ENCODE measurements around the gene DNAJB1. TPM values are rescaled to one million over a fixed set of nuclear protein-coding genes. Genes with fewer than 3 reads are reported as not detected.
"Not testable (repeated sequence)": the region's sequence is repeated elsewhere in the genome, so short reads cannot be mapped to it uniquely, and the experiment has no call there.

DNAJB1 gene
- polyA plus RNA-seq, 3 donors = 93.2 to 109 (median 95.9) TPM

DNA sequence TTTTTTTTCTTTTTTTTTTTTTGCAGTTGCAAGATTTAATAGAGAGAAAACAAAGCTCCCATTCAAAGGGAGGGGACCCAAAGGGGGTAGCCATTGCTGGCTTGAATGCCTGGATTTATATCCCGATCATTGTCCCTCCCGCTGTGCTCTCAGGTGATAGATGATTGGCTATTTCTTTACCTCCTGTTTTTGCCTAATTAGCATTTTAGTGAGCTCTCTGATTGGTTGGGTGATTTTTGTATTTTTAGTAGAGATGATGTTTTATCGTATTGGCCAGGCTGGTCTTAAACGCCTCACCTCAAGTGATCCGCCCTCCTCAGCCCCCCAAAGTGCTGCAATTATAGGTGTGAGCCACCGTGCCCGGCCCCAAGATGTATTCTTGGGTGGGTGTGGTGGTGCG is 13.6 kb downstream of the DNAJB1 start:
- not testable (repeated sequence) for DNase-seq

- DNase-seq = no peak
These were observed 14.9 kb downstream of the DNAJB1 start for GRCh38 chr19:14503285-14503684.

DNA sequence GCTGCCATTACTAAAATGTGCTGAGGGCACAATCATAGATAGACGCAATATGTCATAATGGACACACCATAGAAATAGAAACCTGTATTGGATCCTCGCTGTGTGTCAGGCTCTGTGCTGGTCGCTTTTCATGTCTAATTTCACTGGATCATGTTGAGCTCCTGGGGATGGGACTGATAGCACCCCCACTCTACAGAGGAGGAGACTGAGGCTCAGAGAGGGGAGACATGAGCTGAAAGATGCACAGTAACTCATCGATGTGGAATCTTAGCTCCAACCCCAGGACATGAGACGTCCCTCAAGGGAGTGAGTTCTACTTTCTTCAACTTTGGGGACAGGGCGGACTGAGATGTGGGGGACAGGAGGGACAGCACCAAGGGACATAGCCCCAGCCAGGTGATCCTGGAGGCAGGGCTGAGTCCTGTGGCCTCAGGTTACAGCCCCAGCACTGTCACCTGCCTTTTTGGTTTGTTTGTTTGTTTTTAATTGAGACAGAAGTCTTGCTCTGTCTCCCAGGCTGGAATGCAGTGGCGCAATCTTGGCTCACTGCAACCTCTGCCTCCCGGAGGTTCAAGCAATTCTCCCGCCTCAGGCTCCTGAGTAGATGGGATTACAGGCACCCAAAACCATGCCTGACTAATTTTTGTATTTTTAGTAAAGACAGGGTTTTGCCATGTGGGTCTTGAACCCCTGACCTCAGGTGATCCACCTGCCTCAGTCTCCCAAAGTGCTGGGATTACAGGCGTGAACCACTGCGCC is 15.7 kb downstream of the DNAJB1 start:
- no peak for DNase-seq

DNA sequence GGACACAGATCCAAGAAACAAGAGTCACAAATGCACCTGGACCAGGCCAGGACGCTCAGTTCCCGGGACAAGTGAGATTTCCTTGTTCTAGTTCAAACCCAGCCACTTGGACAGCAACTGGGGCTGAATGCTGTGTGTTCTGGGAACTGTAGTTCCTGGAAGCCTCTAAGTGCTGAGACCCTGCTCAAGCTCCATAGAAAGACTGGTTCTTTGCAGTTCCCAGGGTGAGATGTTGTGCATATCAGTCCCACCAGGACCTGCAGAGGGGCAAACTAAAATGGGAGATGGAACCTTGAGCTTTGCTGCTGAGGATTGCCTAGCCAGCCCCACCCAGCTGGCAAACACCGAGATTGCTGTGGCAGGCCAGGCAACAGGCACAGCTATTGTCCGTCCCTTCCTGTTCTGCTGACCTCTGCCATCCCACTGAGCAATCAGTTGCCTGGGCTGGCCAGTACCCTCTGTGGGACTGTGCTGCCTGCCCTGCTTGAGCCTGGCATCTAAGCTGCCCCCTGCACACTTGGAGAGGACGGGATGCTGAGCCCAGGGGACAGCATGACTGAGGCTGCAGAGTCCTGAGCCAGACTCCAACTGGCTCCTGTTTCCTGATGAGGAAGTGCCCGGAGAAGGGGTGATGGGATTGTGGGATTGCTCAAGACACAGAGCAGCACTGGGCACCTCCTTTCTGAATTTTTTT is 20.8 kb downstream of the DNAJB1 start:
- no peak for DNase-seq

GRCh38 chr19:14496834-14497227 is 21.4 kb downstream of the DNAJB1 start:
- no peak for DNase-seq

DNA sequence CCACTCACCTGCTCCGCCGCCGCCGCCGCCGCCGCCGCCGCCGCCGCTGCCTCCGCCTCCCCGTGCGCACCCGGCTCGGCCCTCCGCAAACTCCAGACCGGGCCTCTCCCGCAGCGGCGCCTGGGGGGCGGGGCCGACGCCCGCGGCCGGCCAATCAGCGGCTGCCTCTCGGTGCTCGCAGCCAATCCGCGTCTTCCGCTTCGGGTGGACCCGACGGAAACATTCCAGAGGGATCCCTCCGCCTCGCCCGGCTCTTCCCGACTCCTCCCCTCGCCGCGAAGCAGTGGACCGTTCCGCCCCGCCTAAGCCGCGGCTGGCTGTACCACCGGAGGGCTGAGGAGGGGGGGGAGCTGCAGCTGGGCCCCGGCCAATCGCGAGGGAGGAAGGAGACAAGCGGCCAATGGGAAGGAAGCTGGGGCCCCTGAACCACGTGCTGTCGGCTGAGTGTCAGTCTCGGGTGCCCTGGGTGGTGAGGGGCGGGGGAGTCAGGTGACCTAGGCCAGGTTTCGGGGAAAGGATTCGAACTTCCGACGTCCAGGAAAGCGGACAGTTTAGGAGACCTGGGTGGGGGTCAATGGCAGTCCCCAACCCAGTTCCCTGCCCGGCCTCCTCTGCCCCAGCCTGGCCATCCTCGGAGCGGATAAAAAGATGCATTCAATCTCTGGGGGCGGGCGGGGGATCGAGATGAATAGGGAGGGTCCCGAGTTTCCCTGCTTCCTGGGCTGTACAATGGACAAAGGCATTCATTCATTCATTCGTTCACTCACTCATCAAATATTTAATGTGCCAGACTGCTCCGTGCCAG is 22.0 kb downstream of the DNAJB1 start, which contains the start of gene GIPC1:
GIPC1 (minus strand) TSS at position 99 of the 805 bp plus-strand sequence. CDS start 13,151 bp downstream, outside the sequence.
- DNase-seq = peak; percentile 98

GRCh38 chr19:14495672-14496028 is 22.5 kb downstream of the DNAJB1 start:
- no peak for DNase-seq

GRCh38 chr19:14494910-14495671 is 23.1 kb downstream of the DNAJB1 start:
- DNase-seq = no peak

- DNase-seq = no peak
These were observed 23.8 kb downstream of the DNAJB1 start for GRCh38 chr19:14494411-14494810.

DNA sequence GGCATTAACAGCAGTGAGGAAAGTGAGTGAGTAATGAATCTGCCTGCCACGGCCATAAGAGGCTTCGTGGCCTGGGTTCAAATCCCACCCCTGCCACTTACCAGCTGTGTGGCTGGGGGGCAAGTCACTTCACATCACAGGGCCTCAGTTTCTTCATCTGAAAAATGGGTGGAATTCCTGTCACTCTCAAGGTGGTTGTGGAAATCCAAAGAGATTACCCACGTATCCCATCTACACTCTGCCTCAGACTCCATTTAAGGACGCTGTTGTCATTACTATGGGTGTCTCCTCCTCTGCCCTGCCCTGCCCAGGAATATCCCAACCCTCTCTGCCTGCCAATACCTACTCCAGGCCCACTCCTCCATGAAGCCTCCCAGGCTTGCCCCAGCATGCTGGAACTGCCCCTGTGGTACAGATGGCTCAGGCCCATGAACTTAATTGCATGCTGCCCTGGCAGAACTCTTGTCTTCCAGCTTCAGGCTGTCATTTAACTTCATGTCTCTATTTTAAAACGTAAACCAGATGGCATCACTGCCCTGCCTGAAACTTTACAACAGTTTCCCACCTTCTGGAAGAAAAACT is 25.4 kb downstream of the DNAJB1 start:
- DNase-seq = no peak

GRCh38 chr19:14487370-14488125 is 30.6 kb downstream of the DNAJB1 start:
- DNase-seq = no peak

GRCh38 chr19:14482172-14482941 is 35.8 kb downstream of the DNAJB1 start:
- DNase-seq = no peak

- no peak for DNase-seq
These were observed 37.5 kb downstream of the DNAJB1 start for GRCh38 chr19:14480700-14481079.

DNA sequence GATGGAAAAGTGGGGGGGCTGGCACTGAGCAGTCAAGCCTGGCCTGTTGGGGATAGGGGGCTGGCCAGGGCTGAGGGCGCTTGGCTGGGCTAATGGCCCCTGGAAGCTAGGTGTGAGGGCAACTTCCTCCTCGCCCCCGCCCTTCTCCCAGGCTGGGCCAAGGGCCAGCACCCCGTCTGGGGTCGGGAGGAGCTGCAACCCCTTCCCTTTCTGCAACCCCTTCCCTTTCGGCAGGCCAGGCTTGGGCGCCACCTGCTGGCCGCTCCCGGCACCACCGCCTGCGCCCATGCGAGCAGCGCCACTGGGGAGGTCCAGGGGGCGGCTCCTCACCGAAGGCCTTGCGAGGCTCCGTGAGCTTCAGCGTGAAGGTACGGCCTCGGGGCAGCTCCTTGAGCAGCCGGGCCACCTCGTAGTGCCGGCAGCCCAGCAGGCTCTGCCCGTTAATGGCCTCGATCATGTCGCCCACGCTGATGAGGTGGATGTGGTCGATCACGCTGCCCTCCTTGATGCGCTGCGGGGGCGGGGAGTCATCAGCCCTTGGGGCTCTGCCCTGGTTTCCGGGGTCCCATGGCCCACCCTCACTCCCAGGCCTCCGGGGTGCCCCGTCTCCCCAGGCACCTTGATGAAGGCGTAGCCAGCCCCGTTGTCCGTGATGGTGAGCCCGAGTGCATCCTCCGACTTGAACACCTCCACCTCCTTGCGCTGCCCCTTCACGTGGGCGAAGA is 38.1 kb downstream of the DNAJB1 start:
- peak; percentile 74 for DNase-seq

DNA sequence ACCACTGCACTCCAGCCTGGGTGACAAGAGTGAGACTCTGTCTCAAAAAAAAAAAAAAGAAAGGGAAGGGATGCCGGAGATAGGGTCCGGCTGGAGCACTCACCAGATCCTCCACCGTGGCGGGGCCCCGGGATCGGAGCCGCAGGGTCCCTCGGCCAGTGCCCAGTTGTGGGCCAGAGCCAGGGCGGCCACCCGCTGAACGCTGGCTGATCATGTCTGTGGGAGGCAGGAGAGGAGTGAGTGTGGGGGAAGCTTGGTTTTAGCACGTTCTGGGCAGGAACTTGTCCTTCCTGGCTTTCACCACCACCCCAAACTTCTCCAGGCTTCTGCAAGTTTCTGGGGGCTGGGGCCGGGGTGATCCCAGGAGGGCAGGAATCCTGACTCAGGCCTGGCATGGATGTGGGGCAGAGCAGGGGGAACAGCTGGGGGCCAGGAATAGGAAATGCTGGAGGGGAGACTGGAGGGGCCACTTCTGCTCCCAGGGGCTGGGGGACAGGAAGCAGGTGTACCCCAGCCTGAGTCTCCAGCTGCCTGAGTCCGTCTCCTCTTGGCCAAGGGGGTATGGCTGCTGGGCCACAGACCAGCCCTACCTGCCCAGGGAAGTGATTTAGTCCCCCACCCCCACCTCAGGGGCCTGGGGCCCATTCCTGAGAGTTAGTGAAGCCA is 38.8 kb downstream of the DNAJB1 start:
- no peak for DNase-seq

DNA sequence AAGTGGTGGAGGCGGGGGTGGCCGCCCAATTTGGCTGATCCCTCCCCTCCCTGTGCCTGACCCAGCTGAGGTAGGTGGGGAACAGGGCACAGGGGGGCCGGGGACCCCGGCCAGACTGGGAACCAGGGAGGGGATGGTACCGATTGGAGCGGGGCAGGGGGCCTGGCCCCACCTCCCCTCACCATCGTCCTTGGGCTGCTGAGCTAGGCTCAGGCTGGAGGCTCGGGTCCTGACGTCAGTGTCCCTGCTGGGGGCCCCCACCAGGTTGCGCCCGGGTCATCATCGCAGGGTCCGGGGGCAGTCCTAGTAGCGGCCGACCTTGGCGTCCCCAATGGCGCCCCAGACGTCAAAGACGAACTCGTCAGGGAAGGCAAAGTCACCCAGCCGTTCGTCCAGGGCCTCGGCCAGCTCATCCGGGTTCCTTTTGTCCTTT is 40.1 kb downstream of the DNAJB1 start:
- DNase-seq = no peak

- DNase-seq = peak; percentile 78
These were observed 40.6 kb downstream of the DNAJB1 start for GRCh38 chr19:14477418-14478112.
